DND-41 (cell line): ENCODE measurements around the gene RILPL1.

Experiments used
- EZH2 ChIP-seq: IDR thresholded peaks from 3 replicates; pipeline ENCODE4 v1.6.1; 2012; ENCODE audit warnings: borderline replicate concordance, low read depth, mild to moderate bottlenecking, moderate library complexity, low read length, inconsistent platforms; ENCODE audit not compliant: severe bottlenecking
- TF ChIP-seq, protein P1 (sequence below): IDR thresholded peaks from 2 replicates; pipeline ENCODE4 v1.5.1; 2012; ENCODE audit warnings: borderline replicate concordance, low read length, moderate library complexity, mild to moderate bottlenecking; ENCODE audit not compliant: poor library complexity, severe bottlenecking; ENCODE audit errors: extremely low read depth

DNA sequence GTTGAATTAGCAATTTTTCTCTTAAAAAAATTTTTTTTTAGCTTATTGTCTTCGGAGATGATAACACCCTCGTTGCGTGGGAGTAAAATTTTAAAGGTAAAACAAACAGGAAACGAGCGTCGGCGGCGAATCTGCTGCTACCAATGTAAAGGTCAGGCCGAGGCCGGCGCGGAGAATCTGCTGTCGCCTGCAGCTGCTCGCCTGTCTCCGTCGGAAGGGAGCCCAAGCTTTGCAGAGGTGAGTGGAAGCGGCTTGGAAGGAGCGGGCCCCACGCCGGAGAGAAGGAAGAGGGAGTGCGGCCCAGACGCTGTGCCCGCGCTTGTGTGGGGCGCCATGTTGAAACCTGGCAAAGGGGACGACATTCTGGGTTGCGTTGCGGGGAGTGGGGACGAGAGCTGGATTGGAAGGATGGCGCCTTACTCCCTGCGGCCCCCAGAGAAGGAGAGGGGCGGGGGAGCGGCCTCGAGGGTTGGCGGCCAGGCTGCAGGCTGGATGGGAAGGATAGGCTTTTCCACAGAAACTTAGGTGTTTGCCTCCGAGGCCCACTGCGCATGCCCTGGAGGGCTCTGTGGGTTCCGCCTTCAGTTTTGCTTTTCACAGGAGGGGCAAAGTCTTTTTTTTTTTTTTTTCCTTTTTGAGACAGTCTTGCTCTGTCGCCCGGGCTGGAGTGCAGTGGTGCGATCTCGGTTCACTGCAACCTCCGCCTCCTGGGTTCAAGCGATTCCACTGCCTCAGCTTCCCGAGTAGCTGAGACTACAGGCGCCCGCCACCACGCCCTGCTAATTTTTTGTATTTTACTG is 75.3 kb downstream of the RILPL1 start, which contains the start of gene SNRNP35:
- TF ChIP-seq, protein P1, sequence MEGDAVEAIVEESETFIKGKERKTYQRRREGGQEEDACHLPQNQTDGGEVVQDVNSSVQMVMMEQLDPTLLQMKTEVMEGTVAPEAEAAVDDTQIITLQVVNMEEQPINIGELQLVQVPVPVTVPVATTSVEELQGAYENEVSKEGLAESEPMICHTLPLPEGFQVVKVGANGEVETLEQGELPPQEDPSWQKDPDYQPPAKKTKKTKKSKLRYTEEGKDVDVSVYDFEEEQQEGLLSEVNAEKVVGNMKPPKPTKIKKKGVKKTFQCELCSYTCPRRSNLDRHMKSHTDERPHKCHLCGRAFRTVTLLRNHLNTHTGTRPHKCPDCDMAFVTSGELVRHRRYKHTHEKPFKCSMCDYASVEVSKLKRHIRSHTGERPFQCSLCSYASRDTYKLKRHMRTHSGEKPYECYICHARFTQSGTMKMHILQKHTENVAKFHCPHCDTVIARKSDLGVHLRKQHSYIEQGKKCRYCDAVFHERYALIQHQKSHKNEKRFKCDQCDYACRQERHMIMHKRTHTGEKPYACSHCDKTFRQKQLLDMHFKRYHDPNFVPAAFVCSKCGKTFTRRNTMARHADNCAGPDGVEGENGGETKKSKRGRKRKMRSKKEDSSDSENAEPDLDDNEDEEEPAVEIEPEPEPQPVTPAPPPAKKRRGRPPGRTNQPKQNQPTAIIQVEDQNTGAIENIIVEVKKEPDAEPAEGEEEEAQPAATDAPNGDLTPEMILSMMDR, result no peak
- TF ChIP-seq EZH2, result no peak
